Stimulated activated CD4-positive, alpha-beta T cell treated with anti-CD3 and anti-CD28 coated beads, Interleukin-2, amount 100 ng/mL, for 24 hours (primary cell): ENCODE measurements around the gene BMP2.

Experiments
- DNase-seq, 2 donors: peaks; one replicate each; pipeline ENCODE4 v3.0.0-alpha.2; 2020

BMP2 gene

DNA sequence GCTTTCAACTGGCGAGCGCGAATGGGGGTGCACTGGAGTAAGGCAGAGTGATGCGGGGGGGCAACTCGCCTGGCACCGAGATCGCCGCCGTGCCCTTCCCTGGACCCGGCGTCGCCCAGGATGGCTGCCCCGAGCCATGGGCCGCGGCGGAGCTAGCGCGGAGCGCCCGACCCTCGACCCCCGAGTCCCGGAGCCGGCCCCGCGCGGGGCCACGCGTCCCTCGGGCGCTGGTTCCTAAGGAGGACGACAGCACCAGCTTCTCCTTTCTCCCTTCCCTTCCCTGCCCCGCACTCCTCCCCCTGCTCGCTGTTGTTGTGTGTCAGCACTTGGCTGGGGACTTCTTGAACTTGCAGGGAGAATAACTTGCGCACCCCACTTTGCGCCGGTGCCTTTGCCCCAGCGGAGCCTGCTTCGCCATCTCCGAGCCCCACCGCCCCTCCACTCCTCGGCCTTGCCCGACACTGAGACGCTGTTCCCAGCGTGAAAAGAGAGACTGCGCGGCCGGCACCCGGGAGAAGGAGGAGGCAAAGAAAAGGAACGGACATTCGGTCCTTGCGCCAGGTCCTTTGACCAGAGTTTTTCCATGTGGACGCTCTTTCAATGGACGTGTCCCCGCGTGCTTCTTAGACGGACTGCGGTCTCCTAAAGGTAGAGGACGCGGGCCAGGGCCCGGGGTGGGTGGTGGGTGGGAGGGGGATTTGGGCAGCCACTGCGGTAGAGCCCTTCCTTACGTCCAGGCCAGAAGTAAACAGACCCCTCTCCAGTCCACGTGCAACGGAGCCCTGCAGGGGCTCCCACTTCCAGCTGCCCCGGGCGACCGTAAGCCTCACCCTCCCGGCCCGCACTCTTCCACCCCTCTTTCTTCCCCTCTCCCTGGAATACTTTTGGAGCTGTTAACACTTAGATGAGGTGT, 998 bp downstream of the BMP2 start:
- DNase-seq: no peak

DNA sequence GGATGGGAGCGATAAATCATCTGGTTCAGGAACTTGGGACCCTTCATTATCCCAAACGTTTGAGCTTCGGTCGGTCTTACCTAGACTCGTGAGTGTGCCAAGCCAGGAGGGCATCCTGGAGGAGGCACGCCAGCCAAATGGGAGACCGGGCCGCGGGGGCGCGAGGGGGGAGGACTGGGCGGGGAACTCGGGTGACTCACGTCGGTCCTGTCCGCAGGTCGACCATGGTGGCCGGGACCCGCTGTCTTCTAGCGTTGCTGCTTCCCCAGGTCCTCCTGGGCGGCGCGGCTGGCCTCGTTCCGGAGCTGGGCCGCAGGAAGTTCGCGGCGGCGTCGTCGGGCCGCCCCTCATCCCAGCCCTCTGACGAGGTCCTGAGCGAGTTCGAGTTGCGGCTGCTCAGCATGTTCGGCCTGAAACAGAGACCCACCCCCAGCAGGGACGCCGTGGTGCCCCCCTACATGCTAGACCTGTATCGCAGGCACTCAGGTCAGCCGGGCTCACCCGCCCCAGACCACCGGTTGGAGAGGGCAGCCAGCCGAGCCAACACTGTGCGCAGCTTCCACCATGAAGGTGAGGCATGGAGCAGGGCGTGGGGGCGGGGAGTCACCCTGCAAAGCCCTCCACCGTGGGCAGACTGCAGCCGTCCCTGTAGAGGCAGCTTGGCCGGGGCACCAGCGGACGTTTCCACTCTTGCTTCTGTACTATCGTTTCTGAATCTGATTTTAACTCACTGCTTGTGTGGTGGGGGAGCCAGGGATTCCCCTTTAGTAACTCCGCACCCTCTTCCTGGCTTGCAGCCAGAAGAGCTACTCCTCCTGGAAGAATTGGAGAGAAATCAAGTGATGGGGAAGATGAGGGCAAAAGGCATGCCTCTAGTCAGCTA, 2.7 kb downstream of the BMP2 start:
- no peak for DNase-seq

DNA sequence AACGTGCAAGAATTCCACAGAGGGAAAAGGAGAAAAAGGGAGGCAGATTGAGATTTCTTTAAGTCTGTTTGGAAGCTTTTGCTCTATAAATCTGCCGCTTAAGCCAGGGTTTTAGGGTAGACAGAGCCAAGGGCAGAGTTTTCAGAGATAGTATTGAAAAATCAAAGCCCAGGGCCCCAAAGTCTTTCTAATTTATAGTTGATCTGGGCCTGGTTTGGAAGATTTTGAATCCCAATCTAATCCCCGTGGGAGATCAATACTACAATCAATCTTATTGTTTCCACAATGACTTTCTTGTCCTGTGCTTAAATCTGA, 3.3 kb downstream of the BMP2 start:
- DNase-seq: no peak

DNA sequence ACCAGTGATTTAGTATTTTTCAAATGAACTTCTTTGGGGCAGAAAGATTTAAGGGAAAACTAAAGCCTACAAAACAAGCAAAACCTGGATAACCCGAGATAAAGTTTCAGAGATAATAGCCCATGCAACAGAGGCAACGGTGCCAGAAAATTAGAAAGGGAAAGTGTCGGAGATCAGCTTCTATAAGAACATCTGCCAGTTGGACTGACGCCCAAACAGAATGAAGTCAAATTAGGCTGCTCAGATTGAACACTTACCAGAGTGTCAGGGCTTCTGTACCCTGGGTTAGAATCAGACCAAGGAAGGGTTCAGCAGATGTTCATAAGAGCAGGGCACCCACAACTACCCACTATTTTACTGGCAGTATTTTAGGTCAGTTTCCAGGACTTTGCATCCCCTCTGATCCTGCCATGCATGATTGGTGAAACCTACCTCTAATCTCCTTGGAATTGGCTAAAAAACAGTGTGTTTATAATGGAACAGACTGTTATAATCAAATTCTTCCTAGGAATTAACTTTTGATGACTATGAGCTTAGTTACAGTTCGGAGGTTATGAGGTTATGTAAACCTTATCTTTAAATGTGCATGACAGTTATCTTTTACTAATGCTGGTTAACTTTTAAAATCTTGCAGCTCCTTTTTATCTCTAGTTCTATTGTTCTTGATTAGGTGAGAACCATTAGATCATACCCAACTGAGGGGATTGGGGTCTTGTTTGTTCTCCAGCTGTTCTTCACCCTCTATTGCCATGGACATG, 13.1 kb downstream of the BMP2 start:
- DNase-seq: no peak

DNA sequence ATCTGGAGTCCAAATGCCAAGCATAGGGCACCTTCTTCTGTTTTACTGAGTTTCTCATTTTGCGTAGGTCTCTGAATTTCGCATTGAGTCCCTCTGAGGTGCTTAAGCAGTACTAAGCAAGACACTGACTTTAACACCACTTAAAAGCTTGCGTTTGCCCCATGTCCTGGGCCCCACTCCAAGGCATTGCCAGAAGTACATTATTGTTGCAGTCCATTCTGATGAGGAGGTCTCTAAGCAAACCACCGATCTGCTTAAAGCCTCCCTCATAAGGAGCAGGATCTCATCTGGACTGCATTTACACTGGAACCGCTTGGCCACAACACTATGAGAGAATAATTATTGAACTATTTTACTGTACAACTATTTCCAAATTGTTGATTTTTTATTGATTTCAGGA, 16.3 kb downstream of the BMP2 start:
- no peak for DNase-seq

DNA sequence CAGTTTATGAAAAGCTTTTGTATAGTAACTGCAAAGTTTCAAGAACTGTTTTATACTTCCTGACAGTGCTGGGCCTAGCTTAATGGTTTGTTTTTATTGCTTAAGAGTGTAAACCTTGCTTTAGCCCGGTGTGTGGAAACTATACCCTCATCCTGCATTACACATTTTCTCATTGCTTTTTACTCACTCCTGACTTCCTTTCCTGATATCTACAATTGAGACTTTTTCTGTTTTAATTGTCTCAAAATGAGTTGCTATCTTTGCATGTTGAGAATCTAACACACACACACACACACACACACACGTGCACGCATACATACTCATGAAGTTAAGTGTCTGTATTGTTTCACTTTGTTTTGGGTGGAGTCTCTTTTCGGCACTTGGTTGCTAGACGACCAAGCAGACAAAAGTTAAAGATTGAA, 16.7 kb downstream of the BMP2 start:
- DNase-seq: no peak

DNA sequence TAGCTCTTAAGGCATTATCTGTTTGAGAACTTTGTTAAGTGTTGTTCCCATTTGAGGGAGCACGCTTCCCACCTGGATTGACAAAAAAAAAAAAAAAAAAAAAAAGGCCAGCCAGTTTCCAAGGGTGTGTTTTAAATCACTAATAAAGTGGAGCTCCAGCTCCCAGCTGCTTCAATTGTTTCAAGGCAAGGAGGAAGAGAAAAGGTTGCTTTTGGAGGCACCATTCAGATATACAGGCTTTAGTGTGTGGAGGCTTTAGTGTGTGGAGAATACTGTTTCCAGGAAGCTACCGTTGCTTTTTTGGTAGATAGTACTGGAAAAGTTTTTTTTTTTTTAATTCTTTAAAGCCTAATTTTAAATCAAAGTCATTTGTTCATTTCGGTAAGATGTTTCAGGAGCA, 17.3 kb downstream of the BMP2 start:
- no peak for DNase-seq

DNA sequence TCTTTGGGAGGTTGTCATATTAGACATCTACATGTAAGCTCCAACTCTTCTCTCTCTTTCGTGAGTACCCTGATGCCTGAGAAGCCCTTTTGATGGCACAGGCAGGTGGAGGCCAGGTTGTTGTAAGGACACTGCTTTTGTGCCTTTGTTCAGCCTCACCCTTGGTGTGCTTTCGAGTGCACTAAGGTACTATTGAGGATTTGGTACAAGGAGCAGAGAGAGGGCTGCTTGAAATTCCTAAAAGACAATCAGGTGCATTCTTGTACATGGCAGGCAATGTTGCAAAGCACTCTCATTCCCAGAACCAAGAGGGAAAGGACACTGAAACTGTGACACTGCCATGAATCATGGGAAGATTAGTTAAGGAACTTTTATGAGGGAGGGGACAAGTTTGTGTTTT, 19.1 kb downstream of the BMP2 start:
- DNase-seq: no peak

DNA sequence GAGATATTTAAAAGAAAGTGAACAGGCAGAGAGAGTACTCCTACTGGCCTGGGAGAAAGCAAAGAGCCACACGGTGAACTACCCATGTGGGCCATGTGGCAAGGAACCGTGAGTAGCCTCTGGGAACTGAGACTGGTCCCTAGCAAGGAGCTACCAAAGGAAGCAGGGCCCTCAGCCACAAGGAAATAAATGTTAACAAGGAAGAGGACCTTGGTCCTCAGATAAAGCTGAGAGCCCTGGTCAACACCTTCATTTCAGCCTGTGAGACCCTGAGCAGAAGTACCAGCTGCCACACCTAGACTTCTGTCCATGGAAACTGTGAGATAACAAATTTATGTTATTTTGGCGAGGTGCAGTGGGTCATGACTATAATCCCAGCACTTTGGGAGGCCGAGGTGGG, 25.3 kb downstream of the BMP2 start:
- no peak for DNase-seq

DNA sequence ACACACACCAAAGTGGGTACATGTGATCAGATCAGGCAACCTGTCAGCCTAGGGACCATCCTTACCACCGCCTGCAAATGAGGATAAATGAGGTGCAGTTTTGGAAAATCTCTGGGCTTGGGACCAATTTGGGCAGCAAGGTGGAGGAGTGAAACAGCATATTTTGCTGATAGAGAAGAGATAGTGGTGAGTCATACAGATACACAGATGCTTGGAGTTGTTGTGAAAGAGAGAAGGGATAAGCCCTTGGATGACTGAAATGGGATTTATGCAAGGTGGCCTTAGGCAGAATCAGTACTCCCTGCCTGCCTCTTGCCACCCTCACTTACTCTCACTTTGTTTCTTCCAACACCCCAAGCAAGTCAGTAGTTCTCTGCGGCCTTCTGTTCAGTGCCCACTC, 34.7 kb downstream of the BMP2 start:
- no peak for DNase-seq

DNA sequence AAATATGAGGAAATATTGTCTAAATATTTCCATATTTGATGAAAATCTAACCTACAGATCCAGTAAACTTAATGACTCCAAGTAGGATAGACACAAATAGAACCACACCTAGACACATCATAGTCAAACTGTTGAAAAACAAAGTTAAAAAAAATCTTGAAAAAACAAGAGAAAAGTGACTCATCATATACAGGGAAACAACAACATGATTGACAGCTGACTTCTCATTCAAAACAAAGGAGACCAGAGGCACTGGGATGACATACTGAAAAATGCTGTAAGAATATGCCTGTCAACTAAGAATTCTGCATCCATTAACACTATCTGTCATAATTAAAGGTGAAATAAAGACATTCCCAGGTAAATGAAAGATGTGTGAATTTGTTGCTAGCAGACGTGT, 38.8 kb downstream of the BMP2 start:
- DNase-seq: no peak

DNA sequence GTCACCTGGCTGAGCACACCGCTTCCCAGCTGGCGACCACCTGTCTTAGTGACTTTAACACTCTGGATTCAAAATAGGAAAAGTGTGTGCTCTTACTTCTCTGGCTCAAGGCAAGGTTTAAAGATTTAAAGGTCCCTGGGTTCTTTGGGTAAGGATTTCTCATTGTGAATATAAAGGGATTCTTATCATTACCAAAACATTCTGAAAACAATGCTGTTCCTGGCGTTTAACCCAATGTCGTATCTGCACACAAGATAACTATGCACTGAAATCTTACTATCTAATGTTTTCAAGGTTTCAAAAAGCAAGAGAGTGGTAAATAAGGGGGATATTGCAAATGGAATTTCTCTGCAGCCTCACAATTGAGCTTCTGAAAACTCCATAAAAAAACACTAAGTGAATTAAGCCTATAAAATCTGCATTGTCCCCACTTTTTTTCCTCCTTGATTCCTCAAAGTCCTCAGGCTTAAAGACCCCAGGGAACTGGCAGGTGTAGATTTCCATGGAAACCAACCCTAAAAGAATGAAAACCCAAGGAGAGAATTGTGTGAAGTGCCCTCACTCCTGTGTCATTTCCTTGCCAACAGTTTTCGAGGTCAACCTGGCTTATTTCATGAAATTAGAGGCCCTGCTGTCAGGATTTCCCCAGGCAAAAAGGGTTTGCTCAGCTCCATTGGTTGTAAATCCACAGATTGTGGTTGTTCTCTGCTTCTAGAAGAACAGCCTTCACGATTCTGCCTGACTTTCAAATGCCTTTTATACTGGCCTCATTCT, 44.0 kb downstream of the BMP2 start:
- DNase-seq: no peak

DNA sequence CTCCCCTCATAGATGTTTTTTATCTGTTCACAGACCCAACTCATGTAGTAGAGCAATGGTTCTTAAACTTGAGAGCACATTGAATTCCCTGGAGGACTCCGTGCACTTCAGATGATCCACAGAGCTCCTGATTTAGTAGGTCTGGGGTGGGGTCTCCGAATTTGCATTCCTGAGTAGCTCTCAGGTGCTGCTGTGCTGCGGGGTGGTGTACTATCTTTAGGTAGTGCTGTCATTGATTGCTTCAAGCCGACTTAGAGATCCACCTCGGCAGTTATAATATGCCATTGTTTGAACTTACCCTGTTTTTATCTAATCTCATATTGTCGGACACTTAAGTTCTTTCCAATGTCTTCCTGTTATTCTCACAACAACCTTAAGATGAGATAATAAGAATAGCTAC, 45.0 kb downstream of the BMP2 start:
- no peak for DNase-seq

DNA sequence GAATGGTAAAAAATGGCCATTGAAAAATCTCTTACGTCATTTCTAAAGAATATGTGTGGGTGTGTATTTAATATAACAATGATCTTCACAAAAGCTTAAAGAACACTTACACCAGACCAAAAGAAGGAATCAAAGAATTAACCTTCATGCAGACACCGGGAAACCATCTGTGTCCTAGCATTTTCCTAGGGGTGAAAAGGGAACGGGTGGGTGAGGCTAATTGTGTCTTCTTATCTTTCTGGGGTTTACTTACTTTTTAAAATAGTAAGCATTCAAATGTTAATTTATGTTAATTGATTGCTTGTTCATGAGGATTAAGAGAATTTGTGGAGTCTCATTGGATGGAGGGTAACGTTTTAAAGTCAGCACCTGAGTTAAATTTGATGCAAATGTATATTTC, 47.5 kb downstream of the BMP2 start:
- DNase-seq: no peak

DNA sequence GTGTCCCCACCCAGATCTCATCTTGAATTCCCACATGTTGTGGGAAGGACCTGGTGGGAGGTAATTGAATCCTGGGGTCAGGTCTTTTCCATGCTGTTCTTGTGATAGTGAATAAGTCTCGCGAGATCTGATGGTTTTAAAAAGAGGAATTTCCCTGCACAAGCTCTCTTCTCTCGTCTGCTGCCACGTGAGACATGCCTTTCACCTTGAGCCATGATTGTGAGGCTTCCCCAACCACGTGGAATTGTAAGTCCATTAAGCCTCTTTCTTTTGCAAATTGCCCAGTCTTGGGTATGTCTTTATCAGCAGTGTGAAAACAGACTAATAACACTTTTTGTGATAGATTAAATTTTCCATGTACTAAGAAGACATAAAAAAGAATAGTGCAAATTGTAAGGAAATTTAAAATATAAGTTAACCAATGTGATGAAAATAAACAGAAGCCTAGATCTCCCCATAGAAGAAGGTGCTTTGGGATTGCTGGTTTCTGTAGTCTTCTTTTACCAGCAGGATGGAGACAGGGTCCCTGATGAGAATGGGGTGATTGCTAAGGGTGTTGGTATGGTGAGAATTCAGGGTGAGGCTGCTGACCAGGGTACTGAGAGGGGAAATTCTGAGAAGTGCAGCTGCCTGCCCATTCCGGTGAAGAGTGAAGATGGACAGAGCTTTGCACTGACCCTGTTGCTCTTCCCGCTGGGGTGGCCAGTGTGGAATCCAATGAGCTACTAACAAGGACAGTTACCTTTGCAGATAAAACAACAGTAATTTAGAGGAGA, 50.7 kb downstream of the BMP2 start:
- DNase-seq: no peak

DNA sequence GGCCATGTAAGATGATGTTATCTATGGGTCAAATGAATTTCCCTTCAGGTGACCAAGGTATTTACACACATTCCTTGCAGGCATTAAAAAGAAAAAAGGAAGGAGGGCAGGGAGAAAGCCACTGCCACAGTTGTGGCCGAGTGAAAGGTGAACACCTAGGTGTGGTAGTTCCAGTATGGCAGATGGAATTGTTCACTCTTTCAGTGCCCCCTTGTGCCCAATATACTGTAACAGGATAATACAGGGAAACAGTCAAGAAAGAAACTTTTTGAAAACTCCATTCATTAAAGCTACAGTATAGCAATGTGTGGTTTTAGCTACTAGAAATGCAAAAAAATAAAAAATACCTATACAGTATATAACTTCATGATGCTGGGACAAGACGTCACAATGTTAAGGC, 52.1 kb downstream of the BMP2 start:
- no peak for DNase-seq

DNA sequence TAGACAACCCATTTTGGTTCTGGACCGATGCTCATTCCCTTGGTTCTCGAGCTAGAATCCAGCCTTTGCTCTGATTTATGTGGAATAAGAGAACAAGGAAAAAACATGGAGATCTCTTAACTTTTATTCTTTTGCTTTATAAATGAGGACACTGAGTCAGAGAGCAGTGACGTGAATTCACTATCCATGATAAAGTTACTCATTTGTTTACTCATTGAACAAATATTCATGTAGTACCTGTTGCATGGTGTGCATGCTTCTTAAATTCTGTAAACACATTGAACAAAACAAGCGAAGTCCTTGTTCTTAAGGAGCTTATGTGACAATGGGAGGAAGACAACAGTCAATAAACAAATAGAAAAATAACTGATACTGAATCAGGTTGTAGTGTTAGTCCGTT, 56.9 kb downstream of the BMP2 start:
- DNase-seq: no peak

DNA sequence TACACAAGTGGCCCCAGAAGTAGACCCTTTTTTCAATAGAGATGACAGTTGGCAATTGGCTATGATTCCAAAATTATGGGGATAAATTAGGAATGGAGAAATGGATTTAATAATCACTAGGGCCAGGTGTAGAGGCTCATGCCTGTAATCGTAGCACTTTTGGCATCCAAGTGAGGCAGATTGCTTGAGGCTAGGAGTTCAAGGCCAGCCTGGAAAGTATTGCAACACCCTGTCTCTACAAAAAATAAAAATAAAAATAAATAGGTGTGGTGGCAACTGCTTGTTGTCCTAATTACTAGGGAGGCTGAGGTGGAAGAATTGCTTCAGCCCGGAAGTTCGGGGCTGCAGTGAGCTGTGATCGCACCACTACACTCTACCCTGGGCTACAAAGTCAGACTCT, 60.0 kb downstream of the BMP2 start:
- DNase-seq: no peak

DNA sequence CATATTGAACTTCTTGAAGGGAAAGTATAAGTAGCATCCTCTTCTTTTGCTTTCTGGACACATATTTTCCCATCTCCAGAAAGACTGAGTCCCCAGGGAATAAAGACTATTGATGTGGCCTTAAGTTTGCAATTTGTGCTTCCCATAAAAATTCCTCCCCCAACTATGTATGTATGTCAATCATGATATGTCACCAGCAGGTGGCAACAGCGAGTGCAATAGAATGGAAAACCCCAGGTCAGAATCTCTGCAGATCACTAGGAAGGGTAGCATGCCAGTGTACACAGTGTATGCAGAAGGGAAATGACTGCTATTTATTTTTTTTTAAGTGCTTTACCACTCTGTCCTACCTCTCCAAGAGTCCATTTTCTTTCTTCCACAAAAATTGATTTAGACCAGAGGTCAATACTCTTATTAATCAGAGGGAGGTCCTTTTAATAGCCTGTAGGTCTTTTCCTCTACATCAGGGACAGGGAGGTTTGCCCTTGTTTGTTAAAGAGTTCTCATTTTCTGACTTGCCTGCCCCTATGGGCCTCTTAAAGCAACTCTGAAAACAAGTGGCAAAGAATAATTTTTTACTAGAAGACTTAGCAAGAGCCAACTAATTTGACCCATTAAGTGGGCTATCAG, 61.4 kb downstream of the BMP2 start:
- DNase-seq: peak; percentile 18 to 49

DNA sequence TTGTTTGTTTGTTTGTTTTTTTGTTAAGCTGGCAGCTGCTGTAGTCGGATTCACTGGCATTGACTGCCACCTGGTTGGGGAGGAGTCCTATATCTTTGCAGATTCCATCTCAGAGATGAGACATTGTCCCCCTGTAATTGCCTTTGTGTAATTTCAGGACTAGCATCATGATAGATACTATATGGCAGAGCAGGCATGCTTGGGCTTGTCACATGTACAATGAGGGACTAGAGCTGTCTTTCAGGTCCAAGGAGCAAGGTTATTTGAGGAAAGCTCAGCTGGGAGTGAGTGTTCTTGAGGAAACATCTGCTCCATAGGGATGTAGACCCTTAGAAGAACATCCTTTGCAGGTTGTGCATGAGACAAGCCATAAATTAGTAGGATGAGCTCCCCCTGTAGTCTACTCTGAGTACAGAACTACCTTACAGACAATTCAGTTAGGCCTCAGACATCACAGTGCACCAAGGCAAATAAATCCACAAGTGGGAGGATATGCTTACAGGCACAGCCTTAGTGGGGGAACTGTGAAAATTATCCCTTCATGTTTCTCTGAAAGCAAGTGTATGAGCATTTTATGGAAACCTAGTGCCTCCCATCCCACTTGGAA, 62.1 kb downstream of the BMP2 start:
- no peak for DNase-seq
